NCI-H1092 treated with DMSO at 0.1 percent for 48 hours (cell line): ENCODE measurements around the gene ADRA1B.
"Not testable (repeated sequence)": the region's sequence is repeated elsewhere in the genome, so short reads cannot be mapped to it uniquely, and the experiment has no call there.

ENCODE experiments used
- DNase-seq: peaks from one replicate; lab custom pipeline; 2025; lab: John Stamatoyannopoulos, UW

ADRA1B gene

DNA sequence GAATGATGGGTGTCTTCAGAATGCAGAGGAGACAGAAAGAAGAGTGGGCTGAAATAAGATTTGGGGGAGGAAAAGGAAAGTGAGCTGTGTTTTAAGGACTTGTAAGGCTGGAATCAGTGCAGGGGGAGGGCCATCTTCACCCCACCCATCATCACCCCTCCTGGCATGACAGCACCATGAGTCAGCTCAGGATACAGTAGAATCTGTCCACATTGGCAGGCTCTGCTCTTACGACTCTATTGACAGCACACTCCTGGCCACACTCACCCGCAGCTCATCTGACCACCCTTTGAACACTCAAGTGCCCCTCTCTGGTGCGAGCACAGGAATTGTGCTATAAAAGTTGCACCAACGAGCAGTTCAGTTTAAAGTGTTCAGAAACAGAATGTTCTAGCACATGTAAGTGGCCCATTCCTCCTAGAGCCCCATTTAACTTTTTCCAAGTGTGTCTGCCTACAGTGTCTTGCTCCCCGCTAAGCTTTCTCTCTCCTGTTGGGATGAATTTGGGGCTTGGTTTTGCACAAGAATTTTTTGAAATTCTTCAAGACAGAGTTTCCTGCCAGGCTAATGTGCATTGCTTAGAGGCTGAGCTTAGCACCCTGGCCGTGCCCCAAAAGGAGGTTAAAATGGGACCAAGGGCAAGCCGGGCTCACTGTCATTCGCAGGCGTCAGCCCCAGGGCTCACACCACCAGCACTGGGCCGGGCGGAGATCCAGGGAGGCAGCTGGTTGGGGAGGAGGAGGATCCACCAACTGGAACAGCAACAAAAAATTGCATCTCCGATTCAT lies 12.0 kb downstream of the ADRA1B start:
- no peak for DNase-seq

DNA sequence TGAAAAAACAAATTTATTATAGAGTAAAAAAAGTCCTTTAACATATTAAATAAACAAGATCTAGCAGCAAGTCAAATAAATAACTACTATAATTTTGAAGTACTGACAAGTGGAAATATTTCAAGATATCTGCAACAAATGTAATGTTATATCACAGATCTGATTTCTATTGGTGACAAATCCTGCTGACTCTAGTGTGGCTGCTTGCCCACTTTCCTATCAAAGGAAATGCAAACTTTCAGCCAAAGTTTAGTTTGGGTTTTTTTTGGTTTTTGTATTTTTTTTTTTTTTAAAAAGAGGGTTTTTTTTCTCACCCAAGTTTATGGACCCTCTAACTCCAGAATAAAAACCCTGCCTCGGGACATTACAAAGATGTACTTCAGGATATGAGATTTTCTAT lies 12.9 kb downstream of the ADRA1B start:
- DNase-seq = no peak

DNA sequence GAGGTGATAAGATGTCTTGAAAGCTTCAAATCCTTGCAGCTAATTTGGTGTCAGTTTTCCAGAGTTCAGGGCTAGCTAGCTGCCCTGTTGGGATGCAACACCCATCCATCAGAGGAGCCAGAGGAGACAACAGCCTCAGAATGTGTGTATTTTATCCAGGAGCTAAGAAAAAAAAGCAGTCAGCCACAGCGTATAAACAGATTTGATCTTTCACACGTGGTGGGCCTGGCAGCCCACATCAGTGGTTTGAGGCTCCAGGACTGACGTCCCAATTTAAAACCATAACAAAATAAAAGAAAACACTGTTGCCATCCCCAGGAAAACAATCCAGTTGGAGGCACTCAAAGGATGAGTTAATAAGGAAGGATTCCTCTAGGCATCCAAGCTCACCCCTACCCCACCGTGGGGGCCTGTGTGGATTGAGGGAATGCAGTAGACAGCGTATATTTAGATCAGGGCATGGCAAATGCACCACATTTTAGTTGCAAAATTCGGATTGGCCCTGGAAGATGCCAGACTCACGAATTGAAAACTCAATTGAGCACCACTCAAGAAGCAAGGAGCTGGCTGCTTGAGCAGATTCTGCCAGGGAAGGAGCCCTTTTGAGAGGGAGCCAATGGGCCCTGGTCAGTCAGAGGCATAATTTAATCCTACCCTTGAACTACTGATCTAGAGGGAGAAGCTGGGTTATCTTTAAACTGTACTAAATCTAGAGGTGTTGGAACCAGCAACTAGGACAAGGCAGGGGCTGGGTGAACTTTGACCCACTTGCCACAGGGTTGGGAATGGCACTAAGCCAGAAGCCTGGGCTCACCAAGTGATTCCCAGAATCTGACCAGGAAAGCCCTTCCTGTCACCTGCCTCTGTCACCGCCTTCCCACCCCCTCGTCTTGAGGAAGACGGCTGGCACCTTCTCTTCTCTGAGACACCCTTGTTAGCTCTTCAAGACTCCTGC lies 17.5 kb downstream of the ADRA1B start:
- DNase-seq = no peak

DNA sequence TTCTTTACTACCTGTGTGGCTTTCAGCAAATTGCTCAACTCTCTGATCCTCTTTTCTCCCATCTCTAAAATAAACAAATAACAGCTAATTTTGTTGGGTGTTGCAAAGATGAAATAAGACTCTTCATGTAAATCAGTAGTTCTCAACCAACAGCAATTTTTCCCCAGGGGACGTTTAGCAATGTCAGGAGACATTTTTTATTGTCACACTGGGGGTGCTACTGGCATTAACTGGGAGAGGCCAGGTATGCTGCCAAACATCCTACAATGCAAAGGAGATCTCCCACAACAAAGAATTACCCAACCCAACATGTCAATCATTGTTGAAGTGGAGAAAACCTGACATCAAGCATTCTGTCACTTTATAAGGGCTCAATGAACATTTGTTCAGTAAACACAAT lies 19.7 kb downstream of the ADRA1B start:
- no peak for DNase-seq

DNA sequence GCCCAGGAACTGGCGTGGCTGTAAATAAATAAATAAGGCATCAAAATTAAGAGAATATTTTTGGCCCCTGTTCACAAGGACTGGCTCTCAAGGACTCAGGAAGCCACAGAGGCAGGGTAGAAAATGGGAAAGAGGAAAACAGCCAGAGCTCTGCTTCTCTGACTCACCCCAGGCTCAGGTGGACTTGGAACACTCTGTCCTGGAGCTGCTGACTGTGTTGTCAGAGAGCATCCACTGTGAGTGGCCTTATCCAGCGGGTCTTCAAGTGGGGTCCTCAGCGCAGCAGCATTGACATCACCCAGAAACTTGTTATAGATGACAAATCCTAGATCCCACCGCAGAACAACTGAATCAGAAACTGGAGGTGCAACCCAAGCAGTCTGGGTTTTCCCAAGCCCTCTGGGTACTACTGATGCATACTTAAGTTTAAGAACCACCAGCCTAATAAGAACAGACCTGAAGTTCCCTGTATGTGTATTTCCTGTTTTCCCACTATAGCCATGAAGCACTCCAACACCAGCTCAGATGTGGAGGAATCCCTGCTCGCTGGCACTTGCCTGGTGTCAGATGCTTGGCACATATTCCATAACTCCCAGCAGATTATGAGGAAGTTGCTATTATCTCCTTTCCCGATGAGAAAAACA lies 20.5 kb downstream of the ADRA1B start:
- DNase-seq = no peak

DNA sequence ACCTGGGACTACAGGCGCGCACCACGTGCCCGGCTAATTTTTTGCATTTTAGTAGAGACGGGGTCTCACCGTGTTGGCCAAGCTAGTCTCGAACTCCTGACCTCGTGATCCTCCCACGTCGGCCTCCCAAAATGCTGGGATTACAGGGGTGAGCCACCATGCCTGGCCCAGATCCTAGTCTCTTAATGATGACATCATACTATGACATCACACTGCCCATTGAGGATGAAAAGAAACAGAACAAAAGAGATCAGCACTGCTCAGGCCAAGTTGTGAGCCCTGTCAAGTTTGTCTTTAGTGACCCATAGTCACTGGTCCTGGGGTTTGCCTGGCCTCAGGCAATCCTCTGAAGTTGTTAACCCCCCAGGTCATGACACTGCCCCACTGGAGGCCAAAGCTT lies 21.3 kb downstream of the ADRA1B start:
- no peak for DNase-seq

DNA sequence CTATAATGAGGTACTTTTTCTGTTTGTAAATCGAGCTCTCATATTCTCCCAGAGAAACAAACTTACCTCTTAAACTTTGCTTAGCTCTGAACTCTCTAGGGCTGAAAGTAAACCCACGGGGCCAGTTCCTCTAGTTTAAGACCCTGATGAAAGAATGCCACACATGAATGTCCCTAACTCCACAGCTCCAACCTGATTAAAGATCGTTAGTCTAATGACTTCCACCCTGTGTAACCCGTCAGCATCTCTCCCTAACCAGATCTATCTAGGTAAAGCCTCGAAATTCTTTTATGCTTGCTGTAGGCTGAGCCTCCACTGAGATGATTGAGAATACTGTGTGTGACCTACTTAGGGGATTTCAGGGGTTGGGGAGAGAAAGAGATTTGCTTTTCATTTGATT lies 27.0 kb downstream of the ADRA1B start:
- no peak for DNase-seq

DNA sequence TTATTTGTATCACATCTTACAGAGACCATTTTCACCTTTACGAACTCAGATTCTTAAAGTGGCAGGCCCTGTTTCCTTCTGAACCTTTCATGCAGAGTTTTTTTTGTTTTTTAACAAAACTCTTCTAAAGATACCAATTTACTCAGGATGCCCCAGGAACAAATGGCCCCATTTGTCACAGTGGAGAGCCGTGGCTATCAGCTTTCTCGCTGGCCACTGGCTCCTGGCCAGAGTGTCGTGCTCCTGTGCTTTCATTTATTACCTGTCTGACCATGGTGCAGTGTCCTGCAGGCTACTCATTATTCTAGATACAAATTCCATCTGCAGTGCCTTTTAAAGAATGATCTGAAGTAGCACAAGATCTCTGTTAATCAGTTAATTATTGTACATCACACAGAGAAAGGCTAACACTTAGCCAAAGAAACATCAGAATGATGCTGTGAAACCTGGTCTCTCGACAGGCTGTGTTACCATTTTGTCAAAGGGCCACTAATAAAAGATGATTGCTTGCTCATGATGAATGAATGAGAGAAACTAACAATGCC lies 27.8 kb downstream of the ADRA1B start:
- DNase-seq = no peak

DNA sequence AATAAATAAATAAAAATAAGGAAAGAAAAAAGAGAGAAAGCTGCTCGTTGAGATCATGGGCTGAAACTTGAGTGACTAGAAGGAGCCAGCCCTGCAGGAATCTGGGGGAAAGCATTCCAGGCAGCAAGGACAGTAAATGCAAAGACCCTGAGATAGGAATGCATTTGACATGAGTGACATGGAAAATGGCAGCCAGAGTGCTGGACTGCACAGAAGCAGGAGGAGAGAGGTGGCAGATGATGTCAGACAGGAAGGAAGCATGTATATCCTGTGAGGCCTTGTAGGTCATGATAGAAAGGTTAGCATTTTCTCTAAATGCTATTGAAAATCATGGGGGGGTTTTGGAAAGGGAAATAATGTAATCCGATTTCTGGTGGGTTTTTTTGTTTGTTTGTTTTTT lies 29.1 kb downstream of the ADRA1B start:
- no peak for DNase-seq

DNA sequence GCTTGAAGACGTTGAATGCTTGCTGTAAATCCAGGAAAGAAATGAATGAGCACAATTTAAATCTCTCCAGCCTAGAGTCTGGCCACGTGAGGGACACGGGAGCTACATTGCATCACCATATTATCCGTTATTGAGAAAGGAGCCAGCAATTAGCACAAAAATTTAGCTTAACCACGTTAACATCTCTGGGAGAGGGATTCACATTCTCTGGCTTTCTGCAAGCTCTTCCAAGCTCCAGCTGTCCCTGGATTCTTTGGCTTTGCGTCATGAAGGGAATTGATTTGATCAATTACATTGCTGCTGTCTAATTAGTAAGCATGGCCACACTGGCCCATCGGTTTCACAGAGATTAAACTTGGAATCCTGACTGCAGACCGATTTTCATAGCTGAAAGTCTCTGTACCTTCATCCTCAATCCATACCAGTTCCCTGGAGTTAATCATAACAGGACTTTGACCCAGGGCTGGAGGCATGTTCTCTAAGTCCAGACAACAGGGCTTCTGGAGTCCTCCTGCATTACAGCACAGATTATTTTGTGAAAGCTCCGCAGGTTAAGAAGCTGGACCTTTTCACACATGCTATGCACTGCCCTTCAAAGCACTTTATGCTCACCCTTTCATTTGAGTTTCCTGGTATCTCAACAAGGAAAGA lies 31.6 kb downstream of the ADRA1B start:
- DNase-seq = no peak

DNA sequence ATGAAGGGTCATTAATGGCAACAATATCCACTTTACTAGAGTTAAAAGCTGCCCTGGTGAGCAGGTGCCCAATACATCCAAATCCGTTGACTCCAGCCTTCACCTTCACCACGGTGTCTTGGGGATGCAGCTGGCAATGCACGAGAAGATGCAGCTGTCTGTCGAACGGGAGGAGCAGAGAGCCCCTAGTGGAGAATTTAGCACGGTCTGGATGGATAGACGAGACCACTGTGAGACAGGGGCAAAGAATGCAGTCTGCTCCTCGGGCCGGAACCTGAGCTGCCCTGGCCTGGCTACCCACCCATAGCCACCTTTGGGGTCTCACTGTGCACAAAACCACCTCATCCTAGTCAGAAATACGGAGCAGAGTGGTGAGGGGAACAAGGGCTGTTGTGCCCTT lies 35.1 kb downstream of the ADRA1B start:
- DNase-seq = no peak

DNA sequence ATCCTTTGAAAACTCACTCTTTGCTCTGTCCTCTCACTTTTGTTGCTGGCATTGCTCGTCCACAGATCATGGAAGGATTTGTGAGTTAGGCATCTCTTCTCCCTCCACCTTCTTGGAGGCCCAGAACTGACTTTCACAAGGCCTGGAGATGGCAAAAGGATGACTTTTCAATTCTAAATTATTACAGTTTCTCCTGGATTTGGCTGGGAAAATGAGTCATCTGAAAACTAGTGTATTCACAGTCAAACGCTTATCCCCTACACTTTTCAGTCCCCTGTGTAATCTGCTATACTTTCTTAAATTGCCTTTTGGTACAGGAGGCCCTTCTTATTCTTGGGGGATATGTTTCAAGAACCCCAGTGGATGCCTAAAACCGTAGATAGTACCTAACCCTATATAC lies 35.6 kb downstream of the ADRA1B start:
- no peak for DNase-seq

DNA sequence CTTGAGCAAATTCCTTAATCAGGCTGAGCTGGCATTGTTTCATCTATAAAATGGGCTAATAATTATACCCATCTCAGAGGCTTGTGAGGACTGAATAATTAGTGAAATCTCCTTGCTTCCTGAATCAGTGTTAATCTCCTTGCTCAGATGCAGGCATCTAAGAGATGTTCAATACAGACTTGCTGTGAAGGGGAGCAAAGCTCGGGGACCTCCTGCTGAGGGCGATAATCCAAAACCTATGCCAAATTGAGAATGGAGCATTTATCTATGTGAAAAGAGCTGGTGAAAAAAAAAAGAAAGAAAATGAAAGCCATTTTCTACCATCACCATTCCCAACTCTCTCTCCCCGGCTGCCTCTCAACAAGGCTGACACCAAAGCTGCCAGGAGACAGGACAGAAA lies 37.3 kb downstream of the ADRA1B start:
- DNase-seq = no peak

DNA sequence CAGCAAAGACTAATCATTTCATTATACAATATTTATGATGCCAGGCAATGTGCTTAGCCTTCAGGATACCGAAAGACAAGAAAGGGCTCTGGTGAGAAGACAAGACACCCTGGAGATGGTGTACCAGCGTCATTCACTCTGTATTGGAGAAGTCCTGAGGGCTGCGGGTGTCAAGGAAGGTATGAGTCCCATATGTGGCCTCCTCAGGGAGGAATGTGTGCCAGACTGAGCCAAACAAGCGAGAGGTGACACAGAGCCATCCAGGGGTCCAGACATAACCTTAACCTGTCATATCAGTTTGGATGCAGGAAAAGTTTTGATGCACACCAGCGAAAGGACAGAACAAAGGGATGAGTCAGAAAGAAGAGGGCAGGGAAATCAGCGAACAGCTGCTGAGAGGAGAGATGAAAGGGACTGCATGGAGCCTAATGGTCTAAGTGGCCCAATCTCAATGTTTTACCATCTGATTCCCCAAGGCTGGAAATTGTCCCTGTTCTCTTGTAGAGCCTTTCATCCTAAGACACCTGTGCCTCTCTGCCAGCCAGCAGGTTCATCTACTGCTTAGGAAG lies 38.9 kb downstream of the ADRA1B start:
- DNase-seq = no peak

DNA sequence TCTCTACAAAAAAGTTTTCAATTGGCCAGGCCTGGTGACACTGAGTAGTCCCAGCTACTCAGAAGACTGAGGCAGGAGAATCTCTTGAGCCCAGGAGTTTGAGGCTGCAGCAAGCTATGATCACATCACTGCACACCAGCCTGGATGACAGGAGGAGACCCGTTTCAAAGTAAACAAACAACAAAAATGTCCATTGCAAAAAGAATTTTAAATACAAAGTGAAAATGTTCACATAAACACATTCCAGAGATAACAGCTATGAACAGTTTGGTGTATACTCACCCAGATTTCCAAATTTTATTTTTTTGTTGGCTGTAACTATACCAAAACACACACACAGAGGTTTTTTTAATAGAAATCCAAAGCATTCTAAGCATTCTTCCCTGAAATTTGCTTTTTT lies 39.8 kb downstream of the ADRA1B start:
- DNase-seq = no peak

DNA sequence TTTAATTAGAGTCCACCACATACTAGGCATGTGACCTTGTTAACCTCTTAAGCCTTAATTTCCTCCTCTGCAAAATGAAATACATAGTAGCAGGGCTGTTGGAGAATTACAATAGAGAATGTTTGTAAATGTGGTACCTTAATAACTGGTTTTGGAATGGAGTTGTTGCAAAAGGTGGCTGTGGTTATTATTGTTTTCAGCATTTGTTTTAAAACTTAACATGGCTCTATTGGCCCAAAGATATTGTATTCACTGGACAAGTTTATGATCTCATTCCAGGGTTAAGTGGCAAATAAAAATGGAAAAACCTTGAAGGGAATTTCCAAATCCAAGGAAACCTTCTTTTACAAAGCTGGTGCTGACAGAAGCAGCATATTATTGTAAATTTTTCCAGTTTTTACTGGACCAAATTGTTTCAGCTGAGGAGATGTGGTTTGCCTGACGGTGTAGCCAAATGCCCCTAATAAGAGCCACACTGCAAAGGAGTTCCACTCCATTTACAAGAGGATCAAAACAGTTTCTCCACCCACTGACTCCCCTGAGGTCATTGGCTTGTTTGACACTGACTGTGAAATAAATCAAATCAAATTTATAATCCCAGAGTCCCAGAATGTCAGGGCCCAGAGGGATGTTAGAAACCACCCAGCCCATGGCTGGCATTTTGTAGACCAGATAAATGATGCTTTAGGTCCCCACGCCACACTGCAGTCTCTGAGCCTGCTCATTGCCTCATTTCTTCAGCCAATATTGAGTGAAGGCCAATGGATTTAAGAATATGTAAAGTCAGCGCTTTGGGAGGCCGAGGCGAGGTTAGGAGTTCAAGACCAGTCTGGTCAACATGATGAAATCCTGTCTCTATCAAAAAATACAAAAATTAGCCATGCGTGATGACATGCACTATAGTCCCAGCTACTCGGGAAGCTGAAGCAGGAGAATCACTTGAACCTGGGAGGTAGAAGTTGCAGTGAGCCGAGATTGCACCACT lies 45.2 kb downstream of the ADRA1B start:
- DNase-seq = no peak

DNA sequence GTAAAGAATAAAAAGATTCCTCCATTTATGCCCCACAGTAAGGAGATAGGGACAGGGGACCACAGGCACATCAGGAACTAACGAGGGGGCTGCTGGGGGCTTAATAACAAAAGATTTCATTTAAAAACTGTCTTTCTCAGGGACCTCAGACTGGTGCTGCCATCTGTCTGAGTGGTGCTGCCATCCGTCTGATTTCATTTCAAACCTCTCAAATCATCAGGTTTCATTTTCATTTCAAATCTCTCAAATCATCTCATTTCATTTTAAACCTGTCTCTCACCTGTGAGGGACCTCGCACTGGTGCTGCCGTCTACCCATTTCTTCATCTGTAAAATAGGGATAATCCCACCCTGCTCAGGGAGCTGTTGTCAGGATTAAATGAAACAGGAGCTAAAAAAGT lies 45.9 kb downstream of the ADRA1B start:
- no peak for DNase-seq

DNA sequence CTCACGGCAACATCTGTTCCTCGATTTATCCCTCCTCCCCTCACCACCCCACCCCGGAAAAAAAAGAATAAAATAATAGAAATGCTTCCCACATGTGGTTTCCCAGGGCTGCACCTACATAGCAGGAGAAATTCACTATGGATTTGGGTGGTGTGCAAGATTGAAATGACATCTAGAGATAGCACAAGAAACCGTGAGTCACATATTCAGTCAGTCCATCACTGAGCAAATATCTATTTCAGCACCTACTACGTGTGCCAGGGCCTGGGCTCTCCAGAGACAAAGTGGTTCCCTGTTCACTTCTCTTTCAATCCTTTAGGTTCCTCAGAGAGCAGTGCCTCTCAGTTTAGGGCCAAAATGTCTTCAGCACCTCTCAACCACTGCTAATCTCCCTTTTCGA lies 47.7 kb downstream of the ADRA1B start:
- no peak for DNase-seq

DNA sequence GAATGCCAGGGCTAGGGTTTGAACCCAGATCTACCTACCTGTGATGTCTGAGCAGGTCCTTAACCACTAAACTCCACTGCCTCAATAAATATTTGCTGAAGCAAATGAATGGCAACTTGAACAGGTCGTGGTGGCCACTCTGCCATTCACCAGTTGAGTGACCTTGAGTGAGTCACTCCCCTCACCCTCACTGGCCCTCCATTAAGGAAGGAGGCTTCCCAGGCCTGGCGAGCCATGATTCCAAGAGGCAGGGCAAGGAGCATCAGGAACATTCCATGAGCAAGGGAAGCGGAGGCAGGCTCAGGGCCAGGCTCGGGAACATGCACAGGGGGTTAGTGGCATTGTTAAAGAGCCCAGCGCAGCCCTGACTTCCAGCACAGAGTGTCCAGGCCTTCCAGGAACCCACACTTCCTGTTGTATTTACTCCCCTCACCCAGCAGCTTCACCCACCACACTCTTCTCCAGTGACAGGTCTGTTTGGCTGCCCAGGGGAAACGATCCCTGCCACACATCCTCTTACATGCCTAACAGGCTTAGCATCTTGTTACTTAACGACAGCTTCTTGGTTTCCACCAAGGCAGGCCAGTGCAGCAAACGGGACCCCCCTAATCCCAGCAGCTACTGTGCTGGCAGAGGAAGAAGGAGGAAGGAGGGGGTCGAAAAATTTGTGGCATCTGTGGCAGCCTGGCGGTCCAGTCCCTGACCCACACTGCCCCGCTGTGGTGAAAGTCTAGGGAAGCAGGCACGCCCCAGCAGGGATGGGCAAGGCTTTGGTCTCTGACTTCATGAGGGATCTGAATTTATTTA lies 49.0 kb downstream of the ADRA1B start:
- DNase-seq = peak; percentile 0

DNA sequence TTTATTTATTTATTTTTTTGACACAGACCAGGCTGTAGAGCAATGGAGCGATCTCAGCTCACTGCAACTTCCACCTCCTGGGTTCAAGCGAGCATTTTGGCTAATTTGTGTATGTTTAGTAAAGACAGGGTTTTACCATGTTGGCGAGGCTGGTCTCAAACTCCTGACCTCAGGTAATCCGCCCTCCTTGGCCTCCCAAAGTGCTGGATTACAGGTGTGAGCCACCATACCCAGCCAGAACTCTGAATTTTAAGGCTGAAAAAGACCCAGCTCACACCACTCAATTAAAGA lies 49.5 kb downstream of the ADRA1B start:
- DNase-seq = not testable (repeated sequence)
